ENCODE measurements around the gene C7orf25.

DNA sequence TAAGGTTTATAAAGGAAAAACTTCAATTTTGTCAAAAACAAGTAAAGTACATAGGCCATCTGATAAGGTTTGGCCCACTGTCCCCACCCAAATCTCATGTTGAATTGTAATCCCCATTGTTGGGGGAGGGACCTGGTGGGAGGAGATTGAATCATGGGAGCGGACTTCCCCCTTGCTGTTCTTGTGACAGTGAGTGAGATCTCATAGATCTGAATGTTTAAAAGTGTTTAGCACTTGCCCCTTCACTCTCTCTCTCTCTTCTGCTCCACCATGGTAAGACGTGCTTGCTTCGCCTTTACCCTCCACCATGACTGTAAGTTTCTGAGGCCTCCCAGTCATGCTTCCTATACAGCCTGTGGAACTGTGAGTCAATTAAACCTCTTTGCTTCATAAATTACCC lies 38.5 kb upstream of the C7orf25 start:
- TF ChIP-seq, protein P1, sequence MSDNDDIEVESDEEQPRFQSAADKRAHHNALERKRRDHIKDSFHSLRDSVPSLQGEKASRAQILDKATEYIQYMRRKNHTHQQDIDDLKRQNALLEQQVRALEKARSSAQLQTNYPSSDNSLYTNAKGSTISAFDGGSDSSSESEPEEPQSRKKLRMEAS (IDR thresholded peaks at IDR 0.05): no peak
- TF ChIP-seq TCF12 (IDR thresholded peaks at IDR 0.05; ENCODE audit: low read depth) (no peak), TEAD4 (IDR thresholded peaks at IDR 0.05) (no peak)

All from Ishikawa (cell line).